Measurements from ENCODE around the gene SPACA4. TPM values are rescaled to one million over a fixed set of nuclear protein-coding genes. Genes with fewer than 3 reads are reported as not detected.

The SPACA4 gene
- total and polyA plus RNA-seq, 9 of the 15 experiments (the other 6 are each of a cell fraction or from before 2014, with no cell fraction given): not detected

DNA sequence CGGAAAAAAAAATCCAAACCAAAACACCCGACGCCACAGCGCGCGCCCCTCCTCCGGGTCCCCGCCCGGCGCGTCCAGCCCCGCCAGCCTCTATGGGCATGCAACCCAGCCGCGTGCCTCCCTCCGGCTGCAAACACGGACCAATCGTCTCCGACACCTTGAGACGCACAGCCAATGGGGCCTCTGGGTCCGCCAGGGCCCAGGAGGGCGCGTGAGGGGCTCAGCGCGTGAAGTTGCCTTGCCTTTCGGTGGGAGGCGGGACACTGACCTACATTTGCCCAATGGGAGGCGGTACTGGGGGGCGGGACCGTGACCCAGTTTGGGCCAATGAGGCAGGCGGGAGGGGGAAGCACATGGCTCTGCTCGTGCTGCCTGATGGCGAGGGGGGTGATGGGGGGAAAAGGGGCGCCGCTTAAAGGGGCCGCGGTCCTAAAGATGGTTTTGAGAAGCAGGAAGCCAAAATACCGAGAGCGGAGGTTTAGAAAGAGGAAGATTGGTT lies 31.0 kb downstream of the SPACA4 start (continued):
- no peak for TF ChIP-seq CUX1 (CRISPR knock-in tag; IDR thresholded peaks at IDR 0.05)
- peak; percentile 59; the same call in 1 of the 2 replicates for TF ChIP-seq IRF1 (CRISPR knock-in tag; IDR thresholded peaks at IDR 0.05; ENCODE audit: borderline replicate concordance)
- peak; percentile 87; the same call in 1 of the 2 replicates for TF ChIP-seq POLR2AphosphoS2 (IDR thresholded peaks at IDR 0.05; ENCODE audit: low read length)
- TF ChIP-seq TCF15 (CRISPR knock-in tag; IDR thresholded peaks at IDR 0.05): no peak
- peak; percentile 61; the same call in 1 of the 2 replicates for TF ChIP-seq JUN (IDR thresholded peaks at IDR 0.05; ENCODE audit: borderline replicate concordance, low read depth, low read length)
- TF ChIP-seq JUN (CRISPR knock-in tag; IDR thresholded peaks at IDR 0.05; ENCODE audit: borderline replicate concordance): no peak; the same call in 1 of the 2 replicates
- TF ChIP-seq E2F8 (IDR thresholded peaks at IDR 0.05; ENCODE audit: low read depth, partially characterized antibody): peak; percentile 60
- TF ChIP-seq ZNF778 (CRISPR knock-in tag; IDR thresholded peaks at IDR 0.05): no peak
